Measurements from ENCODE around the gene SIRPB1. TPM values are rescaled to one million over a fixed set of nuclear protein-coding genes. Genes with fewer than 3 reads are reported as not detected.

The SIRPB1 gene
- total RNA-seq, 1 experiment from 2014 or later, result not detected

DNA sequence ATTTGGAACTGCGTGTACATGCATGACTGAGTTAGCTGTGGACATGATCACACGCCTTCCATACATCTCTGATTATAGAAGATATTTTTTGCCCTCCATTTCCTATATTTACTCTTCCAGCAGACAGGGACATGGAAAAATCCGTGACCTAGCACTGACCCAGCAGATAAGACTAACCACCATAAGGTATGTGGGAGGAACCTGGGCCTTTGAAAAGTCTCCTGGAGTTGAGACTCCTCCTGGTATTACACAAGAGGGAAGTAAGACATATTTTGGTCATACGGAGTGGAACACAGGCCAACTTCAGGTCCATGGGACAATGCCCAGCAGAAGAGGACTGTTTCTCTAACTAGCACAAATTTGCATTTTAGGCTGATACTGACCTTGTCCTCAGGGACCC lies 13.7 kb upstream of the SIRPB1 start (continued):
- TF ChIP-seq, protein P1, sequence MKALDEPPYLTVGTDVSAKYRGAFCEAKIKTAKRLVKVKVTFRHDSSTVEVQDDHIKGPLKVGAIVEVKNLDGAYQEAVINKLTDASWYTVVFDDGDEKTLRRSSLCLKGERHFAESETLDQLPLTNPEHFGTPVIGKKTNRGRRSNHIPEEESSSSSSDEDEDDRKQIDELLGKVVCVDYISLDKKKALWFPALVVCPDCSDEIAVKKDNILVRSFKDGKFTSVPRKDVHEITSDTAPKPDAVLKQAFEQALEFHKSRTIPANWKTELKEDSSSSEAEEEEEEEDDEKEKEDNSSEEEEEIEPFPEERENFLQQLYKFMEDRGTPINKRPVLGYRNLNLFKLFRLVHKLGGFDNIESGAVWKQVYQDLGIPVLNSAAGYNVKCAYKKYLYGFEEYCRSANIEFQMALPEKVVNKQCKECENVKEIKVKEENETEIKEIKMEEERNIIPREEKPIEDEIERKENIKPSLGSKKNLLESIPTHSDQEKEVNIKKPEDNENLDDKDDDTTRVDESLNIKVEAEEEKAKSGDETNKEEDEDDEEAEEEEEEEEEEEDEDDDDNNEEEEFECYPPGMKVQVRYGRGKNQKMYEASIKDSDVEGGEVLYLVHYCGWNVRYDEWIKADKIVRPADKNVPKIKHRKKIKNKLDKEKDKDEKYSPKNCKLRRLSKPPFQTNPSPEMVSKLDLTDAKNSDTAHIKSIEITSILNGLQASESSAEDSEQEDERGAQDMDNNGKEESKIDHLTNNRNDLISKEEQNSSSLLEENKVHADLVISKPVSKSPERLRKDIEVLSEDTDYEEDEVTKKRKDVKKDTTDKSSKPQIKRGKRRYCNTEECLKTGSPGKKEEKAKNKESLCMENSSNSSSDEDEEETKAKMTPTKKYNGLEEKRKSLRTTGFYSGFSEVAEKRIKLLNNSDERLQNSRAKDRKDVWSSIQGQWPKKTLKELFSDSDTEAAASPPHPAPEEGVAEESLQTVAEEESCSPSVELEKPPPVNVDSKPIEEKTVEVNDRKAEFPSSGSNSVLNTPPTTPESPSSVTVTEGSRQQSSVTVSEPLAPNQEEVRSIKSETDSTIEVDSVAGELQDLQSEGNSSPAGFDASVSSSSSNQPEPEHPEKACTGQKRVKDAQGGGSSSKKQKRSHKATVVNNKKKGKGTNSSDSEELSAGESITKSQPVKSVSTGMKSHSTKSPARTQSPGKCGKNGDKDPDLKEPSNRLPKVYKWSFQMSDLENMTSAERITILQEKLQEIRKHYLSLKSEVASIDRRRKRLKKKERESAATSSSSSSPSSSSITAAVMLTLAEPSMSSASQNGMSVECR (CRISPR knock-in tag; IDR thresholded peaks at IDR 0.05; ENCODE audit: borderline replicate concordance), result no peak
- TF ChIP-seq, protein P2, sequence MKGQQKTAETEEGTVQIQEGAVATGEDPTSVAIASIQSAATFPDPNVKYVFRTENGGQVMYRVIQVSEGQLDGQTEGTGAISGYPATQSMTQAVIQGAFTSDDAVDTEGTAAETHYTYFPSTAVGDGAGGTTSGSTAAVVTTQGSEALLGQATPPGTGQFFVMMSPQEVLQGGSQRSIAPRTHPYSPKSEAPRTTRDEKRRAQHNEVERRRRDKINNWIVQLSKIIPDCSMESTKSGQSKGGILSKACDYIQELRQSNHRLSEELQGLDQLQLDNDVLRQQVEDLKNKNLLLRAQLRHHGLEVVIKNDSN (CRISPR knock-in tag; IDR thresholded peaks at IDR 0.05), result no peak
- TF ChIP-seq, protein P3, sequence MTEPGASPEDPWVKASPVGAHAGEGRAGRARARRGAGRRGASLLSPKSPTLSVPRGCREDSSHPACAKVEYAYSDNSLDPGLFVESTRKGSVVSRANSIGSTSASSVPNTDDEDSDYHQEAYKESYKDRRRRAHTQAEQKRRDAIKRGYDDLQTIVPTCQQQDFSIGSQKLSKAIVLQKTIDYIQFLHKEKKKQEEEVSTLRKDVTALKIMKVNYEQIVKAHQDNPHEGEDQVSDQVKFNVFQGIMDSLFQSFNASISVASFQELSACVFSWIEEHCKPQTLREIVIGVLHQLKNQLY (CRISPR knock-in tag; IDR thresholded peaks at IDR 0.05), result no peak
- TF ChIP-seq, protein P4, sequence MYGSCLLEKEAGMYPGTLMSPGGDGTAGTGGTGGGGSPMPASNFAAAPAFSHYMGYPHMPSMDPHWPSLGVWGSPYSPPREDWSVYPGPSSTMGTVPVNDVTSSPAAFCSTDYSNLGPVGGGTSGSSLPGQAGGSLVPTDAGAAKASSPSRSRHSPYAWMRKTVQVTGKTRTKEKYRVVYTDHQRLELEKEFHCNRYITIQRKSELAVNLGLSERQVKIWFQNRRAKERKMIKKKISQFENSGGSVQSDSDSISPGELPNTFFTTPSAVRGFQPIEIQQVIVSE (CRISPR knock-in tag; IDR thresholded peaks at IDR 0.05; ENCODE audit: borderline replicate concordance), result no peak
- TF ChIP-seq, protein P5, sequence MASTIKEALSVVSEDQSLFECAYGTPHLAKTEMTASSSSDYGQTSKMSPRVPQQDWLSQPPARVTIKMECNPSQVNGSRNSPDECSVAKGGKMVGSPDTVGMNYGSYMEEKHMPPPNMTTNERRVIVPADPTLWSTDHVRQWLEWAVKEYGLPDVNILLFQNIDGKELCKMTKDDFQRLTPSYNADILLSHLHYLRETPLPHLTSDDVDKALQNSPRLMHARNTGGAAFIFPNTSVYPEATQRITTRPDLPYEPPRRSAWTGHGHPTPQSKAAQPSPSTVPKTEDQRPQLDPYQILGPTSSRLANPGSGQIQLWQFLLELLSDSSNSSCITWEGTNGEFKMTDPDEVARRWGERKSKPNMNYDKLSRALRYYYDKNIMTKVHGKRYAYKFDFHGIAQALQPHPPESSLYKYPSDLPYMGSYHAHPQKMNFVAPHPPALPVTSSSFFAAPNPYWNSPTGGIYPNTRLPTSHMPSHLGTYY (CRISPR knock-in tag; IDR thresholded peaks at IDR 0.05), result no peak
- TF ChIP-seq SMAD4 (CRISPR knock-in tag; IDR thresholded peaks at IDR 0.05), result no peak
- TF ChIP-seq MYBL2 (CRISPR knock-in tag; IDR thresholded peaks at IDR 0.05), result no peak
- TF ChIP-seq JUN (CRISPR knock-in tag; IDR thresholded peaks at IDR 0.05), result no peak
- no peak for TF ChIP-seq ZBTB21 (CRISPR knock-in tag; IDR thresholded peaks at IDR 0.05; ENCODE audit: borderline replicate concordance)
- TF ChIP-seq PRRX2 (CRISPR knock-in tag; IDR thresholded peaks at IDR 0.05), result no peak
- TF ChIP-seq, protein P6, sequence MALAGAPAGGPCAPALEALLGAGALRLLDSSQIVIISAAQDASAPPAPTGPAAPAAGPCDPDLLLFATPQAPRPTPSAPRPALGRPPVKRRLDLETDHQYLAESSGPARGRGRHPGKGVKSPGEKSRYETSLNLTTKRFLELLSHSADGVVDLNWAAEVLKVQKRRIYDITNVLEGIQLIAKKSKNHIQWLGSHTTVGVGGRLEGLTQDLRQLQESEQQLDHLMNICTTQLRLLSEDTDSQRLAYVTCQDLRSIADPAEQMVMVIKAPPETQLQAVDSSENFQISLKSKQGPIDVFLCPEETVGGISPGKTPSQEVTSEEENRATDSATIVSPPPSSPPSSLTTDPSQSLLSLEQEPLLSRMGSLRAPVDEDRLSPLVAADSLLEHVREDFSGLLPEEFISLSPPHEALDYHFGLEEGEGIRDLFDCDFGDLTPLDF (CRISPR knock-in tag; IDR thresholded peaks at IDR 0.05), result no peak
- TF ChIP-seq CREB1 (CRISPR knock-in tag; IDR thresholded peaks at IDR 0.05), result no peak
- TF ChIP-seq NFE2L1 (CRISPR knock-in tag; IDR thresholded peaks at IDR 0.05), result no peak

DNA sequence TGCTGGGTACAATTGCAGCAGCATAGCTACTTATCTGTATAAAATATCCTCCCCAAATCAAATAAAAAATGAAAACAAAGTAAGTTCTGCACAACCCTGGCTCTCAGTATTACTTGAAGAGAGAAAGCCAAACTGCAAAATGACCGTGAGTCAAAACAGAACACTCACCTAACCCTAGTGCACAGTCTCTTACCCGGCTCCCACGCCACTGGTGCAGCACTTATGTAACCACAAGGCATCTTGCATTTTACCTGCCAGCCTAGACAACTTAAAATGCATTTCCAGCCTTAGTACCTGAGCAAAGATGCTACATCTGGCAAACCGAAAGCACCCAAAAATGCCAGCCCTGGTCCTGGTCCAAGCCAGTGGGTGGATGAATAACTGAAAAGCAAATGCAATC lies 12.4 kb upstream of the SIRPB1 start:
- H3K9me3 Mint-ChIP-seq, result 0 out of 2 replicates have a peak, but pooled peaks cover 3% of the 10 kb centered on the region
- peaks cover 8% of the 10 kb centered on the region; the same call in 1 of the 2 replicates for H3K27me3 Mint-ChIP-seq (ENCODE audit: low read depth)
- peaks cover 41% of the 10 kb centered on the region for H3K4me1 Mint-ChIP-seq
- POLR2A ChIA-PET, result no interaction called here
- H3K4me3 Mint-ChIP-seq, result no peak overlapping the region
- H3K36me3 Mint-ChIP-seq, result no peaks in the 10 kb centered on the region; the same call in 1 of the 2 replicates
- no peak for ATAC-seq
- no peak for DNase-seq (ENCODE audit: low spot score)
- CTCF ChIA-PET, result interaction anchor here (1.3 to 2.0 kb wide), 3 partner anchors 99 to 145 kb away, joined by 7 to 9 read pairs (median 7); no protein-coding TSS in a partner anchor
- no peak overlapping the region for H3K27ac Mint-ChIP-seq
- TF ChIP-seq, protein P7, sequence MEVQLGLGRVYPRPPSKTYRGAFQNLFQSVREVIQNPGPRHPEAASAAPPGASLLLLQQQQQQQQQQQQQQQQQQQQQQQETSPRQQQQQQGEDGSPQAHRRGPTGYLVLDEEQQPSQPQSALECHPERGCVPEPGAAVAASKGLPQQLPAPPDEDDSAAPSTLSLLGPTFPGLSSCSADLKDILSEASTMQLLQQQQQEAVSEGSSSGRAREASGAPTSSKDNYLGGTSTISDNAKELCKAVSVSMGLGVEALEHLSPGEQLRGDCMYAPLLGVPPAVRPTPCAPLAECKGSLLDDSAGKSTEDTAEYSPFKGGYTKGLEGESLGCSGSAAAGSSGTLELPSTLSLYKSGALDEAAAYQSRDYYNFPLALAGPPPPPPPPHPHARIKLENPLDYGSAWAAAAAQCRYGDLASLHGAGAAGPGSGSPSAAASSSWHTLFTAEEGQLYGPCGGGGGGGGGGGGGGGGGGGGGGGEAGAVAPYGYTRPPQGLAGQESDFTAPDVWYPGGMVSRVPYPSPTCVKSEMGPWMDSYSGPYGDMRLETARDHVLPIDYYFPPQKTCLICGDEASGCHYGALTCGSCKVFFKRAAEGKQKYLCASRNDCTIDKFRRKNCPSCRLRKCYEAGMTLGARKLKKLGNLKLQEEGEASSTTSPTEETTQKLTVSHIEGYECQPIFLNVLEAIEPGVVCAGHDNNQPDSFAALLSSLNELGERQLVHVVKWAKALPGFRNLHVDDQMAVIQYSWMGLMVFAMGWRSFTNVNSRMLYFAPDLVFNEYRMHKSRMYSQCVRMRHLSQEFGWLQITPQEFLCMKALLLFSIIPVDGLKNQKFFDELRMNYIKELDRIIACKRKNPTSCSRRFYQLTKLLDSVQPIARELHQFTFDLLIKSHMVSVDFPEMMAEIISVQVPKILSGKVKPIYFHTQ (CRISPR knock-in tag; IDR thresholded peaks at IDR 0.05), result no peak
- TF ChIP-seq ZNF138 (CRISPR knock-in tag; conservative IDR thresholded peaks at IDR 0.05), result no peak
- TF ChIP-seq OVOL2 (CRISPR knock-in tag; IDR thresholded peaks at IDR 0.05; ENCODE audit: borderline replicate concordance), result no peak
- TF ChIP-seq SP1 (CRISPR knock-in tag; conservative IDR thresholded peaks at IDR 0.05), result no peak
- no peak for TF ChIP-seq FOXJ3 (CRISPR knock-in tag; IDR thresholded peaks at IDR 0.05; ENCODE audit: borderline replicate concordance)
- TF ChIP-seq IRF2 (CRISPR knock-in tag; IDR thresholded peaks at IDR 0.05; ENCODE audit: borderline replicate concordance, low read depth), result no peak
- no peak for TF ChIP-seq PRRX2 (CRISPR knock-in tag; IDR thresholded peaks at IDR 0.05)
- TF ChIP-seq, protein P8, sequence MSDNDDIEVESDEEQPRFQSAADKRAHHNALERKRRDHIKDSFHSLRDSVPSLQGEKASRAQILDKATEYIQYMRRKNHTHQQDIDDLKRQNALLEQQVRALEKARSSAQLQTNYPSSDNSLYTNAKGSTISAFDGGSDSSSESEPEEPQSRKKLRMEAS (CRISPR knock-in tag; IDR thresholded peaks at IDR 0.05), result no peak
- TF ChIP-seq, protein P9, sequence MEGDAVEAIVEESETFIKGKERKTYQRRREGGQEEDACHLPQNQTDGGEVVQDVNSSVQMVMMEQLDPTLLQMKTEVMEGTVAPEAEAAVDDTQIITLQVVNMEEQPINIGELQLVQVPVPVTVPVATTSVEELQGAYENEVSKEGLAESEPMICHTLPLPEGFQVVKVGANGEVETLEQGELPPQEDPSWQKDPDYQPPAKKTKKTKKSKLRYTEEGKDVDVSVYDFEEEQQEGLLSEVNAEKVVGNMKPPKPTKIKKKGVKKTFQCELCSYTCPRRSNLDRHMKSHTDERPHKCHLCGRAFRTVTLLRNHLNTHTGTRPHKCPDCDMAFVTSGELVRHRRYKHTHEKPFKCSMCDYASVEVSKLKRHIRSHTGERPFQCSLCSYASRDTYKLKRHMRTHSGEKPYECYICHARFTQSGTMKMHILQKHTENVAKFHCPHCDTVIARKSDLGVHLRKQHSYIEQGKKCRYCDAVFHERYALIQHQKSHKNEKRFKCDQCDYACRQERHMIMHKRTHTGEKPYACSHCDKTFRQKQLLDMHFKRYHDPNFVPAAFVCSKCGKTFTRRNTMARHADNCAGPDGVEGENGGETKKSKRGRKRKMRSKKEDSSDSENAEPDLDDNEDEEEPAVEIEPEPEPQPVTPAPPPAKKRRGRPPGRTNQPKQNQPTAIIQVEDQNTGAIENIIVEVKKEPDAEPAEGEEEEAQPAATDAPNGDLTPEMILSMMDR (IDR thresholded peaks at IDR 0.05), result no peak

All from WTC11 (cell line).